ENCODE data around the gene SPOCK1. TPM values are rescaled to one million over a fixed set of nuclear protein-coding genes. Genes with fewer than 3 reads are reported as not detected.

SPOCK1 gene
- total RNA-seq, 1 experiment from 2014 or later, result 0.27 TPM

GRCh38 chr5:137375741-137376526, 123.2 kb downstream of the SPOCK1 start:
- Histone ChIP-seq H3K4me1 (ENCODE audit: control insufficient read depth in 1 of 2, insufficient read depth in 2 of 2, low read length in 2 of 2) (no peaks in the 10 kb centered on the region), H3K27me3 (ENCODE audit: insufficient read depth, low read length) (peaks cover 42% of the 10 kb centered on the region), H3K4me3 (replicated peaks in 1 of 2; ENCODE audit: low read depth in 1 of 2, low read length in 2 of 2) (no peak overlapping the region), H3K4me2 (ENCODE audit: low read length) (no peak overlapping the region), H4K20me1 (ENCODE audit: insufficient read depth) (no peaks in the 10 kb centered on the region), H3K27ac (ENCODE audit: low read depth, low read length) (no peak overlapping the region), H3K9ac (ENCODE audit: low read length) (no peak overlapping the region), H2AFZ (ENCODE audit: low read depth, low read length, poor library complexity, severe bottlenecking) (no peak overlapping the region), H3K79me2 (ENCODE audit: insufficient read depth, low read length) (no peaks in the 10 kb centered on the region), H3K9me2 (ENCODE audit: insufficient read depth) (no peaks in the 10 kb centered on the region), H3K36me3 (ENCODE audit: control insufficient read depth in 1 of 2, insufficient read depth in 2 of 2, low read length in 2 of 2) (no peaks in the 10 kb centered on the region), H3K9me3 (ENCODE audit: control insufficient read depth in 1 of 2, insufficient read depth in 1 of 2, low read depth in 1 of 2, low read length in 2 of 2) (no peaks in the 10 kb centered on the region)
- TF ChIP-seq SP1 (IDR thresholded peaks at IDR 0.05; ENCODE audit: low read depth) (no peak), RAD21 (IDR thresholded peaks at IDR 0.05; ENCODE audit: low read depth) (no peak), JUND (IDR thresholded peaks at IDR 0.05) (no peak), POLR2A (IDR thresholded peaks at IDR 0.05; ENCODE audit: borderline replicate concordance, extremely low read depth, insufficient read depth, insufficient read length) (no peak), TCF7L2 (IDR thresholded peaks at IDR 0.05; ENCODE audit: borderline replicate concordance, extremely low read depth, insufficient read depth, insufficient read length) (no peak)
- POLR2A ChIA-PET, result no interaction called here
- BruUV-seq (replicated peaks), result no TSS peak
- ATAC-seq, result no peak
- RAD21 ChIA-PET (ENCODE audit: low non-redundant PET in 1 of 2, low total read pairs in 2 of 2, uncharacterized antibody in 2 of 2, unreplicated experiment in 2 of 2), result no interaction called here
- DNase-seq (ENCODE audit: low read depth, low spot score), result no peak
- CTCF ChIA-PET, result no interaction called here
- intact Hi-C loops (cut with micrococcal nuclease), result no loop called here

GRCh38 chr5:137374110-137374714, 124.9 kb downstream of the SPOCK1 start:
- DNase-seq (ENCODE audit: low read depth, low spot score) (no peak), ATAC-seq (no peak)
- BruUV-seq (replicated peaks), result no TSS peak
- Histone ChIP-seq H3K9me3 (ENCODE audit: control insufficient read depth in 1 of 2, insufficient read depth in 1 of 2, low read depth in 1 of 2, low read length in 2 of 2) (no peaks in the 10 kb centered on the region), H3K9me2 (ENCODE audit: insufficient read depth) (no peaks in the 10 kb centered on the region), H3K79me2 (ENCODE audit: insufficient read depth, low read length) (no peaks in the 10 kb centered on the region), H3K27me3 (ENCODE audit: insufficient read depth, low read length) (peaks cover 58% of the 10 kb centered on the region), H3K9ac (ENCODE audit: low read length) (no peak overlapping the region), H3K4me3 (replicated peaks in 1 of 2; ENCODE audit: low read depth in 1 of 2, low read length in 2 of 2) (no peak overlapping the region), H3K27ac (ENCODE audit: low read depth, low read length) (no peak overlapping the region), H3K4me2 (ENCODE audit: low read length) (no peak overlapping the region), H3K4me1 (ENCODE audit: control insufficient read depth in 1 of 2, insufficient read depth in 2 of 2, low read length in 2 of 2) (no peaks in the 10 kb centered on the region), H4K20me1 (ENCODE audit: insufficient read depth) (no peaks in the 10 kb centered on the region), H3K36me3 (ENCODE audit: control insufficient read depth in 1 of 2, insufficient read depth in 2 of 2, low read length in 2 of 2) (no peaks in the 10 kb centered on the region), H2AFZ (ENCODE audit: low read depth, low read length, poor library complexity, severe bottlenecking) (no peak overlapping the region)
- RAD21 ChIA-PET (ENCODE audit: low non-redundant PET in 1 of 2, low total read pairs in 2 of 2, uncharacterized antibody in 2 of 2, unreplicated experiment in 2 of 2), result no interaction called here
- intact Hi-C loops (cut with micrococcal nuclease), result no loop called here
- CTCF ChIA-PET, result no interaction called here
- POLR2A ChIA-PET, result no interaction called here
- TF ChIP-seq SP1 (IDR thresholded peaks at IDR 0.05; ENCODE audit: low read depth) (no peak), FOSL1 (IDR thresholded peaks at IDR 0.05; ENCODE audit: low read depth) (no peak), SIN3A (IDR thresholded peaks at IDR 0.05; ENCODE audit: low read depth) (no peak), YY1 (IDR thresholded peaks at IDR 0.05; ENCODE audit: extremely low read depth, insufficient replicate concordance, low read depth, low read length) (no peak), JUND (IDR thresholded peaks at IDR 0.05) (no peak)

All from HCT116 (cell line).